Measurements from ENCODE around the gene RARB.

Gene RARB

DNA sequence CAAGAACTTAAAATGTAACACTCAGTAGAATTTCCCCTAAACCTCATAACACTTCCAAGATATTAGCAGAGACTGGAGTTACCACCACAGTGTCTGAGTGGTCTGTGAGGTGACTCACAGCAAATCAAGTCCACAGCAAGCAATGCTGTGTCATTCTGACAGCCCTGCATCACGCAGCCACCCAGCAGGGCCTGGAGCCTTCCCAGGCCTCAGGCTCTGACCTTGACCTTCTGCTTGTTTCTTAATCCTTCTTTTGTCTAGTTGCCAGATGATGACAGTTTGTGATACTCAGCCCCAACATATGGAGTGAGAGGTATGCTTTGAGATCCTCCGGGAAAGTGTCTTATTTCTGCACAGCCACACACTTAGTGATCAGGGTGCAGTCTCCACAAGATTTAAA lies 154.2 kb downstream of the RARB start:
- TF ChIP-seq, protein P1, sequence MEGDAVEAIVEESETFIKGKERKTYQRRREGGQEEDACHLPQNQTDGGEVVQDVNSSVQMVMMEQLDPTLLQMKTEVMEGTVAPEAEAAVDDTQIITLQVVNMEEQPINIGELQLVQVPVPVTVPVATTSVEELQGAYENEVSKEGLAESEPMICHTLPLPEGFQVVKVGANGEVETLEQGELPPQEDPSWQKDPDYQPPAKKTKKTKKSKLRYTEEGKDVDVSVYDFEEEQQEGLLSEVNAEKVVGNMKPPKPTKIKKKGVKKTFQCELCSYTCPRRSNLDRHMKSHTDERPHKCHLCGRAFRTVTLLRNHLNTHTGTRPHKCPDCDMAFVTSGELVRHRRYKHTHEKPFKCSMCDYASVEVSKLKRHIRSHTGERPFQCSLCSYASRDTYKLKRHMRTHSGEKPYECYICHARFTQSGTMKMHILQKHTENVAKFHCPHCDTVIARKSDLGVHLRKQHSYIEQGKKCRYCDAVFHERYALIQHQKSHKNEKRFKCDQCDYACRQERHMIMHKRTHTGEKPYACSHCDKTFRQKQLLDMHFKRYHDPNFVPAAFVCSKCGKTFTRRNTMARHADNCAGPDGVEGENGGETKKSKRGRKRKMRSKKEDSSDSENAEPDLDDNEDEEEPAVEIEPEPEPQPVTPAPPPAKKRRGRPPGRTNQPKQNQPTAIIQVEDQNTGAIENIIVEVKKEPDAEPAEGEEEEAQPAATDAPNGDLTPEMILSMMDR (IDR thresholded peaks at IDR 0.05), result no peak
- Histone ChIP-seq H3K36me3 (ENCODE audit: control insufficient read depth, insufficient read depth, low read length) (no peaks in the 10 kb centered on the region), H3K27ac (no peak overlapping the region), H2AFZ (no peak overlapping the region), H3K4me3 (ENCODE audit: low read depth, low read length) (no peak overlapping the region), H3K4me2 (ENCODE audit: low read length) (no peak overlapping the region), H3K9ac (no peak overlapping the region), H3K27me3 (ENCODE audit: control insufficient read depth, insufficient read depth, low read length) (no peaks in the 10 kb centered on the region), H3K79me2 (no peaks in the 10 kb centered on the region), H3K4me1 (no peaks in the 10 kb centered on the region), H3K9me3 (ENCODE audit: control insufficient read depth, low read length) (no peaks in the 10 kb centered on the region)

DNA sequence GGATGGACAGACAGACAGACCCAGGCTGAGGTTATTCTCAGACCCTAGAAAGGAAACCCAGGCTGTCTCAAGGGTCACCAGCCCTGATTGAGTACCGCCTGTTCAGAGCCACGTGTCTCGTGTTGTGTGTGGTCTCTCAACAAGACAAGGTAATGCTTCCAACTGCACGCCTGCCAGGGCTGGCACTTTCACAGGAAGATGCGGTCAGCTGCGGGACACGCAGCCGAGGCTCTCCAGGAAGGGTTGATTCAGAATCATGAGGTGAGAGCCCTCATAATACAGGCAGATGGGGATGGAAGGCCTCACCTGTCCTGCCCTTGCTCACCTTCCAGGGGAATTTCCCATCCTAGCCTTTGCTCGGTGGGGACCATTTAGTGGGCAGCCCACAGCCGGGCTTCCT lies 155.3 kb downstream of the RARB start:
- TF ChIP-seq, protein P1 (IDR thresholded peaks at IDR 0.05), result no peak
- Histone ChIP-seq H3K4me3 (ENCODE audit: low read depth, low read length) (no peak overlapping the region), H3K4me2 (ENCODE audit: low read length) (no peak overlapping the region), H3K9ac (no peak overlapping the region), H3K27me3 (ENCODE audit: control insufficient read depth, insufficient read depth, low read length) (no peaks in the 10 kb centered on the region), H3K79me2 (no peaks in the 10 kb centered on the region), H3K4me1 (no peaks in the 10 kb centered on the region), H3K9me3 (ENCODE audit: control insufficient read depth, low read length) (no peaks in the 10 kb centered on the region), H2AFZ (no peak overlapping the region), H3K36me3 (ENCODE audit: control insufficient read depth, insufficient read depth, low read length) (no peaks in the 10 kb centered on the region), H3K27ac (no peak overlapping the region)

DNA sequence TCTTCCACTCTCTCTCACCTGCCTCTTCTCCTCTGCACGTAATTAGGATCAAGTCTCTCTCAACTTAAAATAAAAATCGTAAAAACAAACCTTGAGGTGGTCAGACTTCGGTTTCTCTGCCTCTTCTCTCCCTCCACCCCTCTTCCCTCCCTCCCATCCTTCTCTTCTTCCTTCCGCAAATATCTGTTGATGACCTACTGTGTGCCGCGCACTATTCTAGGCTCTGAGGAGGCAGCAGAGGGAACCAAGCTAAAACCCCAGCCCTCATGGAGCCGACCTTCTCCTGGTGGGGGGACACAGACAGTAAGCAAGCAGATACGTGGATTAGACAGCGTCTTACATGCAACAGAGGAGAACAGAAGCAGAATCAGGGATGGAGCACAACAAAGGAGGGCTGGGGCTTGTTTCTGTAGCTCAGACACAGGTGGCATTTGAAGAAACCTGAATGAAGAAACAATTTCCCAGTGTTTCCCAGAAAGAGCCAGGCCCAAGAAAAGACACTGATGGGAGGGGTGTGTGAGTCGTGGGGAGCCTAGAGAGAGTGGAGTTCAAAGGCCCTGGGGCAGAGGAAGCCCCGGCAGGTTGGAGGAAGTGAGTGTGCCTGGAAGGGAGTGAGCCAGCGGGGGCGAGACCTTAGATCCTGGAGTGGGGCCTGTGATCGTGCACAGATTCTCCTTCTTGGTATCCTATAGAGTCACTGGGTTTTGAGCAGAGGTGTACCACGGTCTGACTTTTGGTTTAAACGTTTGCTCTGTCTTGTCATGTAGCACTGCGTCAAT lies 156.1 kb downstream of the RARB start:
- Histone ChIP-seq H3K27me3 (ENCODE audit: control insufficient read depth, insufficient read depth, low read length) (no peaks in the 10 kb centered on the region), H3K4me1 (no peaks in the 10 kb centered on the region), H3K9ac (no peak overlapping the region), H3K9me3 (ENCODE audit: control insufficient read depth, low read length) (no peaks in the 10 kb centered on the region), H3K27ac (no peak overlapping the region), H3K4me2 (ENCODE audit: low read length) (no peak overlapping the region), H3K36me3 (ENCODE audit: control insufficient read depth, insufficient read depth, low read length) (no peaks in the 10 kb centered on the region), H2AFZ (no peak overlapping the region), H3K79me2 (no peaks in the 10 kb centered on the region), H3K4me3 (ENCODE audit: low read depth, low read length) (no peak overlapping the region)
- TF ChIP-seq, protein P1 (IDR thresholded peaks at IDR 0.05), result no peak

DNA sequence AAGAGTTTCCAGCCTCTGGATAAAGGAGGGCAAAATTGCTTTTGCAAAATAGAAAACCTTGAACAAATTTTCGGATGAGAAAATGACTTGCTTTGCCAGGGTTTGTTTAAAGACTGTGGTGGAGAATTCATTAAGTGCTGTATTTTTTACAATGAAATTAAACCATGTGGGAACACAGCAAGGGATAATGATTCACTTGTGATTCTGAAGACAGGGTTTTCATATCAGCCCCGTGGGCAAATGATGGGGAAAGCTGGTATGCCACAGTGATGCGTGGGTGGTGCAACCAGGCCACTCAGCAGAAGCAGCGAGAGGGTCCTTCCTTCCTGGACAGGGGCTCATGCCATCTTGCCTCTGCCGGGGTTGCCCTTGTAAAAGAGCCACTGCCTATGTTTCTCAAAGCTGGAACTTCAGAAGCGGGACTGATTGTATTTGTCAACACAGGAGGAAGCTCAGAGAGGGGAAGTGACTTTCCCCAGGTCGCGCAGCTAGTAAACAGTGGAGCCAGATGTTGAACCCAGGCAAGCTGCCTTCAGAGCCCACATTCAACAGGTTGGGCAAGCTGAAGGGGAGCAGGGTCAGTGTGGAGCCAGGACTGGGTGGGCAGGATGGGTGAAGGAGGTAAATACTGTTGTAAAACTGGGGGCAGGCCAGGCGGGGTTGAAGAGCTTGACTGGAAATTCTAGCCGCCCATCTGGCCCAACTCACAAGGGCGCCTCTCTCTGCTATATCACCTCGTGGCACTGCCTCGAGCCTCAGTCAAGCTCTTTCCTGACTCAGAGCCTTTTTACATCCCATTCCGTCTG lies 157.5 kb downstream of the RARB start:
- H3K36me3 ChIP-seq (ENCODE audit: control insufficient read depth, insufficient read depth, low read length), result no peaks in the 10 kb centered on the region
- H3K27me3 ChIP-seq (ENCODE audit: control insufficient read depth, insufficient read depth, low read length), result no peaks in the 10 kb centered on the region
- H3K9me3 ChIP-seq (ENCODE audit: control insufficient read depth, low read length), result no peaks in the 10 kb centered on the region
- no peak overlapping the region for H3K27ac ChIP-seq
- no peaks in the 10 kb centered on the region for H3K79me2 ChIP-seq
- TF ChIP-seq, protein P1 (IDR thresholded peaks at IDR 0.05), result no peak
- H3K4me2 ChIP-seq (ENCODE audit: low read length), result no peak overlapping the region
- H3K4me3 ChIP-seq (ENCODE audit: low read depth, low read length), result no peak overlapping the region
- H2AFZ ChIP-seq, result no peak overlapping the region
- H3K9ac ChIP-seq, result no peak overlapping the region
- no peaks in the 10 kb centered on the region for H3K4me1 ChIP-seq
